Neural progenitor cell (in vitro differentiated cells): ENCODE data around the gene PHAX.

Experiments
- CTCF ChIP-seq: fragments of 200-600 bp; sonication (generic); IDR thresholded peaks from 2 replicates; pipeline ENCODE4 v1.5.1; 2017; ENCODE audit warnings: antibody characterized with exemption, mild to moderate bottlenecking
- EZH2 ChIP-seq: fragments of 200-600 bp; sonication (generic); IDR thresholded peaks from 2 replicates; pipeline ENCODE4 v1.6.1; 2017; ENCODE audit warnings: antibody characterized with exemption, mild to moderate bottlenecking, moderate library complexity

GRCh38 chr5:126640866-126641265 is 40.1 kb downstream of the PHAX start:
- TF ChIP-seq CTCF (no peak), EZH2 (no peak)
